GM18951 (cell line): Measurements from ENCODE around the gene ELAVL2.

Source experiments
- POLR2A ChIP-seq: IDR thresholded peaks from 4 replicates; pipeline ENCODE4 v1.6.1; 2011; ENCODE audit warnings: mild to moderate bottlenecking; ENCODE audit not compliant: insufficient read length, insufficient read depth; ENCODE audit errors: extremely low read depth
- in situ Hi-C: fragments of 300-500 bp; cut with MboI; formaldehyde crosslinking; loops from one replicate; pipeline ENCODE4 v1.12.0; 2022; ENCODE audit warnings: low sequenced_read_pairs, mixed read lengths, inconsistent platforms; ENCODE audit not compliant: unreplicated experiment

Gene ELAVL2

GRCh38 chr9:23812673-23813072 lies 13.4 kb downstream of the ELAVL2 start:
- in situ Hi-C loops, result no loop called here
- TF ChIP-seq POLR2A, result no peak

GRCh38 chr9:23811633-23812032 lies 14.4 kb downstream of the ELAVL2 start:
- in situ Hi-C loops, result no loop called here
- no peak for TF ChIP-seq POLR2A

- in situ Hi-C loops, result no loop called here
- no peak for TF ChIP-seq POLR2A
Observed at GRCh38 chr9:23803216-23803615, 22.8 kb downstream of the ELAVL2 start.

GRCh38 chr9:23801523-23801922 lies 24.5 kb downstream of the ELAVL2 start:
- no peak for TF ChIP-seq POLR2A
- in situ Hi-C loops, result no loop called here

- in situ Hi-C loops, result no loop called here
- TF ChIP-seq POLR2A, result no peak
Observed at GRCh38 chr9:23799521-23799920, 26.5 kb downstream of the ELAVL2 start.

GRCh38 chr9:23798325-23798724 lies 27.7 kb downstream of the ELAVL2 start:
- in situ Hi-C loops, result no loop called here
- no peak for TF ChIP-seq POLR2A

GRCh38 chr9:23796209-23796608 lies 29.8 kb downstream of the ELAVL2 start:
- no peak for TF ChIP-seq POLR2A
- in situ Hi-C loops, result no loop called here

GRCh38 chr9:23790351-23791260 lies 35.4 kb downstream of the ELAVL2 start:
- in situ Hi-C loops, result no loop called here
- TF ChIP-seq POLR2A, result no peak

- in situ Hi-C loops, result no loop called here
- TF ChIP-seq POLR2A, result no peak
Observed at GRCh38 chr9:23789529-23790254, 36.3 kb downstream of the ELAVL2 start.

GRCh38 chr9:23784962-23785361 lies 41.1 kb downstream of the ELAVL2 start:
- TF ChIP-seq POLR2A, result no peak
- in situ Hi-C loops, result no loop called here

- in situ Hi-C loops, result no loop called here
- TF ChIP-seq POLR2A, result no peak
Observed at GRCh38 chr9:23783509-23783908, 42.5 kb downstream of the ELAVL2 start.

- in situ Hi-C loops, result no loop called here
- no peak for TF ChIP-seq POLR2A
Observed at GRCh38 chr9:23779220-23779619, 46.8 kb downstream of the ELAVL2 start.

GRCh38 chr9:23777328-23777727 lies 48.7 kb downstream of the ELAVL2 start:
- TF ChIP-seq POLR2A, result no peak
- in situ Hi-C loops, result no loop called here

GRCh38 chr9:23775549-23775948 lies 50.5 kb downstream of the ELAVL2 start:
- in situ Hi-C loops, result no loop called here
- TF ChIP-seq POLR2A, result no peak
